SK-N-SH (cell line): ENCODE measurements around the gene CDH4.

Experiments
- ELF1 ChIP-seq: IDR thresholded peaks from 2 replicates; pipeline ENCODE4 v1.4.0; 2012
- EP300 ChIP-seq, 2 experiments: IDR thresholded peaks; 2 replicates each; pipeline versions ENCODE4 v1.4.0 to v1.6.1; 2012; ENCODE audit warnings: borderline replicate concordance in 1 of 2, low read depth in 1 of 2, low read length in 1 of 2
- FOSL2 ChIP-seq: IDR thresholded peaks from 2 replicates; pipeline ENCODE4 v1.4.0; 2012; ENCODE audit warnings: low read depth, mild to moderate bottlenecking, moderate library complexity, borderline replicate concordance
- POLR2AphosphoS5 ChIP-seq: IDR thresholded peaks from 2 replicates; pipeline ENCODE4 v1.6.1; 2012; ENCODE audit warnings: low read depth, low read length
- RAD21 ChIP-seq: IDR thresholded peaks from 2 replicates; pipeline ENCODE4 v1.6.1; 2012; ENCODE audit warnings: mild to moderate bottlenecking, low read length
- RCOR1 ChIP-seq: fragments of 150-350 bp; IDR thresholded peaks from 2 replicates; pipeline ENCODE4 v1.6.1; 2017; ENCODE audit warnings: antibody characterized with exemption, low read length
- RFX5 ChIP-seq: IDR thresholded peaks from 2 replicates; pipeline ENCODE4 v1.6.1; 2012; ENCODE audit warnings: mild to moderate bottlenecking, improper control_type of control experiment, low read length
- TAF1 ChIP-seq: IDR thresholded peaks from 2 replicates; pipeline ENCODE4 v1.6.1; 2012; ENCODE audit warnings: low read depth, mild to moderate bottlenecking, low read length, moderate library complexity, borderline replicate concordance
- TEAD4 ChIP-seq: IDR thresholded peaks from 2 replicates; pipeline ENCODE4 v1.4.0; 2012; ENCODE audit warnings: mild to moderate bottlenecking, borderline replicate concordance; ENCODE audit not compliant: insufficient read depth
- YY1 ChIP-seq: IDR thresholded peaks from 2 replicates; pipeline ENCODE4 v1.4.0; 2012; ENCODE audit warnings: low read depth, mild to moderate bottlenecking
- TF ChIP-seq, protein P1 (sequence below): fragments of 200-600 bp; sonication (generic); IDR thresholded peaks from 2 replicates; pipeline ENCODE4 v1.6.1; 2017; ENCODE audit warnings: antibody characterized with exemption, mild to moderate bottlenecking, moderate library complexity
- TF ChIP-seq, protein P2 (sequence below): IDR thresholded peaks from 2 replicates; pipeline ENCODE4 v1.6.1; 2012; ENCODE audit warnings: mild to moderate bottlenecking, low read depth, low read length, moderate library complexity
- TF ChIP-seq, protein P3 (sequence below): IDR thresholded peaks from 2 replicates; pipeline ENCODE4 v1.4.0; 2012; ENCODE audit warnings: low read depth
- TF ChIP-seq, protein P4 (sequence below): IDR thresholded peaks from 2 replicates; pipeline ENCODE4 v1.4.0; 2012; ENCODE audit warnings: low read depth, borderline replicate concordance

DNA sequence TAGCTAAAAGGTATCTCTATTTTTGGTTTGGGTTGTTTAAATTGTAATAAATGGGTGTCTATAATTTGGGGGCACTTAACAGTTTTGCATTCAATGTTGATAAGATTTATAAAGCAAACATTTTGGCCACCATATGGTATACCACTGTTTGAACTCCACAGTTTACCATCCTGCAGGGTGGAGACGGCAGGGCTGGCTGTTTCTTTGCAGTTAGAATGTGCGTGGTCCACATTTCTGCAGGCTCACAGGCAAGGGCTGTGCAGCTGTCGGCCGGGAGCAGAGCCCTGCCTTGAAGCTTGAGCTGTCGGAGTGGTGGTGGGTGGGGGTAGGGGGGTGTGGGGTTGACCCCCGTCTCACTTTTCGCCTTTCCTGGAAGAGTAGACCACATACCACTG lies 135.9 kb downstream of the CDH4 start:
- TF ChIP-seq, protein P1, sequence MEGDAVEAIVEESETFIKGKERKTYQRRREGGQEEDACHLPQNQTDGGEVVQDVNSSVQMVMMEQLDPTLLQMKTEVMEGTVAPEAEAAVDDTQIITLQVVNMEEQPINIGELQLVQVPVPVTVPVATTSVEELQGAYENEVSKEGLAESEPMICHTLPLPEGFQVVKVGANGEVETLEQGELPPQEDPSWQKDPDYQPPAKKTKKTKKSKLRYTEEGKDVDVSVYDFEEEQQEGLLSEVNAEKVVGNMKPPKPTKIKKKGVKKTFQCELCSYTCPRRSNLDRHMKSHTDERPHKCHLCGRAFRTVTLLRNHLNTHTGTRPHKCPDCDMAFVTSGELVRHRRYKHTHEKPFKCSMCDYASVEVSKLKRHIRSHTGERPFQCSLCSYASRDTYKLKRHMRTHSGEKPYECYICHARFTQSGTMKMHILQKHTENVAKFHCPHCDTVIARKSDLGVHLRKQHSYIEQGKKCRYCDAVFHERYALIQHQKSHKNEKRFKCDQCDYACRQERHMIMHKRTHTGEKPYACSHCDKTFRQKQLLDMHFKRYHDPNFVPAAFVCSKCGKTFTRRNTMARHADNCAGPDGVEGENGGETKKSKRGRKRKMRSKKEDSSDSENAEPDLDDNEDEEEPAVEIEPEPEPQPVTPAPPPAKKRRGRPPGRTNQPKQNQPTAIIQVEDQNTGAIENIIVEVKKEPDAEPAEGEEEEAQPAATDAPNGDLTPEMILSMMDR = no peak
- TF ChIP-seq POLR2AphosphoS5 (no peak), EP300 (IDR thresholded peaks at IDR 0.05; ENCODE audit: borderline replicate concordance in 1 of 2, low read depth in 1 of 2, low read length in 1 of 2) (no peak), RFX5 (no peak), RAD21 (no peak), TEAD4 (no peak), YY1 (no peak), TAF1 (no peak), ELF1 (no peak), FOSL2 (no peak), RCOR1 (no peak)
- TF ChIP-seq, protein P2, sequence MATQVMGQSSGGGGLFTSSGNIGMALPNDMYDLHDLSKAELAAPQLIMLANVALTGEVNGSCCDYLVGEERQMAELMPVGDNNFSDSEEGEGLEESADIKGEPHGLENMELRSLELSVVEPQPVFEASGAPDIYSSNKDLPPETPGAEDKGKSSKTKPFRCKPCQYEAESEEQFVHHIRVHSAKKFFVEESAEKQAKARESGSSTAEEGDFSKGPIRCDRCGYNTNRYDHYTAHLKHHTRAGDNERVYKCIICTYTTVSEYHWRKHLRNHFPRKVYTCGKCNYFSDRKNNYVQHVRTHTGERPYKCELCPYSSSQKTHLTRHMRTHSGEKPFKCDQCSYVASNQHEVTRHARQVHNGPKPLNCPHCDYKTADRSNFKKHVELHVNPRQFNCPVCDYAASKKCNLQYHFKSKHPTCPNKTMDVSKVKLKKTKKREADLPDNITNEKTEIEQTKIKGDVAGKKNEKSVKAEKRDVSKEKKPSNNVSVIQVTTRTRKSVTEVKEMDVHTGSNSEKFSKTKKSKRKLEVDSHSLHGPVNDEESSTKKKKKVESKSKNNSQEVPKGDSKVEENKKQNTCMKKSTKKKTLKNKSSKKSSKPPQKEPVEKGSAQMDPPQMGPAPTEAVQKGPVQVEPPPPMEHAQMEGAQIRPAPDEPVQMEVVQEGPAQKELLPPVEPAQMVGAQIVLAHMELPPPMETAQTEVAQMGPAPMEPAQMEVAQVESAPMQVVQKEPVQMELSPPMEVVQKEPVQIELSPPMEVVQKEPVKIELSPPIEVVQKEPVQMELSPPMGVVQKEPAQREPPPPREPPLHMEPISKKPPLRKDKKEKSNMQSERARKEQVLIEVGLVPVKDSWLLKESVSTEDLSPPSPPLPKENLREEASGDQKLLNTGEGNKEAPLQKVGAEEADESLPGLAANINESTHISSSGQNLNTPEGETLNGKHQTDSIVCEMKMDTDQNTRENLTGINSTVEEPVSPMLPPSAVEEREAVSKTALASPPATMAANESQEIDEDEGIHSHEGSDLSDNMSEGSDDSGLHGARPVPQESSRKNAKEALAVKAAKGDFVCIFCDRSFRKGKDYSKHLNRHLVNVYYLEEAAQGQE = no peak
- TF ChIP-seq, protein P3, sequence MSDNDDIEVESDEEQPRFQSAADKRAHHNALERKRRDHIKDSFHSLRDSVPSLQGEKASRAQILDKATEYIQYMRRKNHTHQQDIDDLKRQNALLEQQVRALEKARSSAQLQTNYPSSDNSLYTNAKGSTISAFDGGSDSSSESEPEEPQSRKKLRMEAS = no peak
- TF ChIP-seq, protein P4, sequence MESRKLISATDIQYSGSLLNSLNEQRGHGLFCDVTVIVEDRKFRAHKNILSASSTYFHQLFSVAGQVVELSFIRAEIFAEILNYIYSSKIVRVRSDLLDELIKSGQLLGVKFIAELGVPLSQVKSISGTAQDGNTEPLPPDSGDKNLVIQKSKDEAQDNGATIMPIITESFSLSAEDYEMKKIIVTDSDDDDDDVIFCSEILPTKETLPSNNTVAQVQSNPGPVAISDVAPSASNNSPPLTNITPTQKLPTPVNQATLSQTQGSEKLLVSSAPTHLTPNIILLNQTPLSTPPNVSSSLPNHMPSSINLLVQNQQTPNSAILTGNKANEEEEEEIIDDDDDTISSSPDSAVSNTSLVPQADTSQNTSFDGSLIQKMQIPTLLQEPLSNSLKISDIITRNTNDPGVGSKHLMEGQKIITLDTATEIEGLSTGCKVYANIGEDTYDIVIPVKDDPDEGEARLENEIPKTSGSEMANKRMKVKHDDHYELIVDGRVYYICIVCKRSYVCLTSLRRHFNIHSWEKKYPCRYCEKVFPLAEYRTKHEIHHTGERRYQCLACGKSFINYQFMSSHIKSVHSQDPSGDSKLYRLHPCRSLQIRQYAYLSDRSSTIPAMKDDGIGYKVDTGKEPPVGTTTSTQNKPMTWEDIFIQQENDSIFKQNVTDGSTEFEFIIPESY = no peak
